H1 (cell line): ENCODE data around the gene HYAL1. TPM values are rescaled to one million over a fixed set of nuclear protein-coding genes. Genes with fewer than 3 reads are reported as not detected.

ENCODE experiments used
- CTCF ChIA-PET: fragments of 300-600 bp; sonication (Branson Sonifier 250); formaldehyde crosslinking; loops from one replicate; lab custom pipeline; 2021; ENCODE audit not compliant: partially characterized antibody; lab: Charles Lee
- POLR2A ChIA-PET: fragments of 300-600 bp; sonication (Branson Sonifier 250); formaldehyde crosslinking; loops from one replicate; lab custom pipeline; 2021; ENCODE audit warnings: inconsistent platforms; ENCODE audit not compliant: partially characterized antibody; lab: Charles Lee
- DNase-seq, 2 experiments: peaks; one replicate each; pipeline versions ENCODE4 v3.0.0 to v3.0.0-alpha.2; 2010 to 2022; ENCODE audit warnings: low spot score in 2 of 2, low read depth in 1 of 2, mixed read lengths in 1 of 2
- FAIRE-seq: peaks from 2 replicates; lab custom pipeline; 2011; peaks lifted over from hg19 to GRCh38; lab: Jason Lieb, UNC
- H2AFZ ChIP-seq: 2 replicates; pipeline ENCODE4 v1.8.1; 2012; ENCODE audit warnings: low read length, inconsistent platforms
- H2AK5ac ChIP-seq: 2 replicates; pipeline ENCODE4 v1.6.1; 2013; ENCODE audit warnings: low read depth, low read length
- H2BK120ac ChIP-seq: replicated peaks from 2 replicates; pipeline ENCODE3; 2013; ENCODE audit warnings: low read depth, low read length, inconsistent platforms
- H2BK12ac ChIP-seq: 2 replicates; pipeline ENCODE4 v1.6.1; 2013; ENCODE audit warnings: low read depth, low read length
- H2BK15ac ChIP-seq: 2 replicates; pipeline ENCODE4 v1.6.1; 2013; ENCODE audit warnings: low read length
- H2BK20ac ChIP-seq: 2 replicates; pipeline ENCODE4 v1.6.1; 2013; ENCODE audit warnings: low read length
- H2BK5ac ChIP-seq: 2 replicates; pipeline ENCODE4 v1.6.1; 2013; ENCODE audit warnings: low read depth, low read length
- H3K14ac ChIP-seq: 2 replicates; pipeline ENCODE4 v1.6.1; 2013; ENCODE audit warnings: inconsistent platforms; ENCODE audit not compliant: insufficient read length
- H3K18ac ChIP-seq: 2 replicates; pipeline ENCODE4 v1.6.1; 2013; ENCODE audit warnings: low read length; ENCODE audit errors: extremely low read depth
- H3K23ac ChIP-seq: 2 replicates; pipeline ENCODE4 v1.6.1; 2013; ENCODE audit warnings: inconsistent platforms; ENCODE audit not compliant: insufficient read length
- H3K23me2 ChIP-seq: 2 replicates; pipeline ENCODE4 v1.6.1; 2013; ENCODE audit warnings: low read depth, low read length
- H3K27ac ChIP-seq: 2 replicates; pipeline ENCODE4 v1.6.1; 2011; ENCODE audit warnings: low read depth, low read length, inconsistent platforms
- H3K27me3 ChIP-seq, 4 experiments: replicated peaks in 1 of 4; 1 replicate in 1 of 4; 2 replicates in 3 of 4; pipeline versions ENCODE4 v1.6.1 to v1.8.1; 2011 to 2013; ENCODE audit warnings: low read length in 3 of 4, mild to moderate bottlenecking in 3 of 4, inconsistent platforms in 2 of 4, mixed read lengths in 2 of 4, moderate library complexity in 1 of 4; ENCODE audit not compliant: control insufficient read depth in 3 of 4, insufficient read depth in 3 of 4; ENCODE audit errors: extremely low read depth in 1 of 4
- H3K36me3 ChIP-seq, 4 experiments: 2 replicates each; pipeline versions ENCODE4 v1.6.1 to v1.8.1; 2011 to 2013; ENCODE audit warnings: mild to moderate bottlenecking in 4 of 4, low read length in 3 of 4, moderate library complexity in 2 of 4, control low read depth in 1 of 4, inconsistent platforms in 1 of 4; ENCODE audit not compliant: insufficient read depth in 4 of 4, control insufficient read depth in 2 of 4
- H3K4ac ChIP-seq: replicated peaks from 2 replicates; pipeline ENCODE3; 2013; ENCODE audit warnings: low read length, low read depth, mixed read lengths, inconsistent platforms; ENCODE audit not compliant: insufficient read length
- H3K4me1 ChIP-seq, 4 experiments: replicated peaks in 1 of 4; 1 replicate in 1 of 4; 2 replicates in 3 of 4; pipeline versions ENCODE4 v1.6.1 to v1.8.1; 2011 to 2013; ENCODE audit warnings: low read length in 3 of 4, inconsistent platforms in 2 of 4, mixed read lengths in 1 of 4; ENCODE audit not compliant: insufficient read depth in 4 of 4, control insufficient read depth in 3 of 4
- H3K4me2 ChIP-seq, 2 experiments: 2 replicates each; pipeline versions ENCODE4 v1.6.1 to v1.8.1; 2011 to 2013; ENCODE audit warnings: low read depth in 2 of 2, low read length in 2 of 2, control low read depth in 1 of 2, inconsistent platforms in 1 of 2, mild to moderate bottlenecking in 1 of 2; ENCODE audit not compliant: insufficient read depth in 1 of 2
- H3K4me3 ChIP-seq, 4 experiments: fragments of 200-600, 300-600 bp in 1 of 4; sonication (generic), shearing (Covaris generic), sonication (Bioruptor Twin) in 1 of 4; 2 replicates each; pipeline versions ENCODE4 v1.5.1 to v1.8.1; 2011 to 2016; ENCODE audit warnings: low read length in 4 of 4, low read depth in 3 of 4, control low read depth in 2 of 4, inconsistent platforms in 2 of 4, mild to moderate bottlenecking in 2 of 4, mixed read lengths in 1 of 4, moderate library complexity in 1 of 4; ENCODE audit not compliant: insufficient read depth in 2 of 4; ENCODE audit errors: extremely low read depth in 1 of 4
- H3K56ac ChIP-seq: replicated peaks from 2 replicates; pipeline ENCODE3; 2013; ENCODE audit warnings: low read depth, mild to moderate bottlenecking, mixed read lengths, low read length, inconsistent platforms; ENCODE audit not compliant: insufficient read length
- H3K79me1 ChIP-seq: 2 replicates; pipeline ENCODE4 v1.6.1; 2013; ENCODE audit warnings: low read depth, low read length, control low read depth
- H3K79me2 ChIP-seq, 2 experiments: 2 replicates each; pipeline versions ENCODE4 v1.6.1 to v1.8.1; 2012 to 2013; ENCODE audit warnings: low read length in 2 of 2, mild to moderate bottlenecking in 2 of 2, inconsistent platforms in 1 of 2; ENCODE audit not compliant: insufficient read depth in 2 of 2, control insufficient read depth in 1 of 2
- H3K9ac ChIP-seq, 4 experiments: replicated peaks in 1 of 4; 1 replicate in 1 of 4; 2 replicates in 3 of 4; pipeline versions ENCODE4 v1.6.1 to v1.8.1; 2011 to 2013; ENCODE audit warnings: low read depth in 3 of 4, low read length in 3 of 4, control low read depth in 2 of 4, mild to moderate bottlenecking in 2 of 4, moderate library complexity in 2 of 4, inconsistent platforms in 1 of 4; ENCODE audit errors: extremely low read depth in 1 of 4
- H3K9me3 ChIP-seq, 2 experiments: 2 replicates each; pipeline versions ENCODE4 v1.6.1 to v1.8.1; 2012 to 2013; ENCODE audit warnings: mild to moderate bottlenecking in 2 of 2, moderate library complexity in 2 of 2, control low read depth in 1 of 2, inconsistent platforms in 1 of 2, low read depth in 1 of 2, low read length in 1 of 2, mixed read lengths in 1 of 2; ENCODE audit not compliant: insufficient read depth in 2 of 2
- H4K20me1 ChIP-seq, 2 experiments: replicated peaks in 1 of 2; 2 replicates each; pipeline versions ENCODE3 to v1.8.1; 2011 to 2013; ENCODE audit warnings: inconsistent platforms in 2 of 2, low read length in 2 of 2, mild to moderate bottlenecking in 1 of 2; ENCODE audit not compliant: insufficient read depth in 2 of 2, control insufficient read depth in 1 of 2
- H4K5ac ChIP-seq: 2 replicates; pipeline ENCODE4 v1.6.1; 2013; ENCODE audit warnings: low read length, low read depth, mixed read lengths, inconsistent platforms; ENCODE audit not compliant: insufficient read length
- H4K8ac ChIP-seq: 2 replicates; pipeline ENCODE4 v1.8.0; 2013; ENCODE audit warnings: mild to moderate bottlenecking, moderate library complexity, low read length, inconsistent platforms; ENCODE audit not compliant: insufficient read depth; ENCODE audit errors: extremely low read depth
- H4K91ac ChIP-seq: replicated peaks from 2 replicates; pipeline ENCODE3; 2013; ENCODE audit warnings: low read length, mixed read lengths, inconsistent platforms; ENCODE audit not compliant: insufficient read length
- BRCA1 ChIP-seq: IDR thresholded peaks from 2 replicates; pipeline ENCODE4 v1.6.1; 2012; ENCODE audit warnings: low read depth, low read length, improper control_type of control experiment
- EGR1 ChIP-seq: IDR thresholded peaks from 2 replicates; pipeline ENCODE4 v1.6.1; 2011; ENCODE audit warnings: low read depth, low read length, borderline replicate concordance
- KDM4A ChIP-seq: IDR thresholded peaks from one replicate; pipeline ENCODE4 v1.7.1; 2012; ENCODE audit warnings: low read depth, mild to moderate bottlenecking, moderate library complexity, low read length, inconsistent platforms; ENCODE audit not compliant: severe bottlenecking
- POU5F1 ChIP-seq: IDR thresholded peaks from 2 replicates; pipeline ENCODE4 v1.6.1; 2011; ENCODE audit warnings: low read depth, mild to moderate bottlenecking, low read length, moderate library complexity
- RBBP5 ChIP-seq: IDR thresholded peaks from 2 replicates; pipeline ENCODE4 v1.7.1; 2012; ENCODE audit warnings: low read depth, mild to moderate bottlenecking, inconsistent platforms, low read length, moderate library complexity, borderline replicate concordance
- RFX5 ChIP-seq: IDR thresholded peaks from 2 replicates; pipeline ENCODE4 v1.6.1; 2011; ENCODE audit warnings: low read depth, low read length, improper control_type of control experiment, borderline replicate concordance
- SAP30 ChIP-seq: fragments of 300-600 bp; sonication (generic); IDR thresholded peaks from 2 replicates; pipeline ENCODE4 v1.7.1; 2012; ENCODE audit warnings: low read length, moderate library complexity, mild to moderate bottlenecking, inconsistent platforms; ENCODE audit not compliant: insufficient read depth, insufficient replicate concordance
- SP1 ChIP-seq: IDR thresholded peaks from 2 replicates; pipeline ENCODE4 v1.6.1; 2011; ENCODE audit warnings: low read depth, low read length
- SRF ChIP-seq: IDR thresholded peaks from 2 replicates; pipeline ENCODE4 v1.6.1; 2011; ENCODE audit warnings: mild to moderate bottlenecking, low read depth, low read length, moderate library complexity
- ZNF274 ChIP-seq: IDR thresholded peaks from 2 replicates; pipeline ENCODE4 v1.7.0; 2012; ENCODE audit warnings: low read length, borderline replicate concordance; ENCODE audit errors: extremely low read depth
- WGBS, 2 experiments: shearing (Covaris generic) in 1 of 2; methylation state at CpG; one replicate each; pipeline versions ENCODE4 v1.1.6 to v1.1.7; 2013 to 2015; ENCODE audit warnings: low lambda C conversion rate in 2 of 2, mixed read lengths in 2 of 2, inconsistent platforms in 1 of 2, low coverage in 1 of 2, missing lambda C conversion rate in 1 of 2; ENCODE audit not compliant: insufficient replicate concordance in 2 of 2, insufficient coverage in 1 of 2, insufficient read length in 1 of 2; ENCODE audit errors: extremely low coverage in 1 of 2, missing lambda C conversion rate in 1 of 2; 5-methylcytosine and 5-hydroxymethylcytosine counted together
- polyA plus RNA-seq, 7 experiments: library from polyadenylated mRNA; depleted of rRNA in 3 of 7; stranded (reverse) in 5 of 7; unstranded in 2 of 7; fragments of >200 nt in 5 of 7; fragments of 200-250 nt in 2 of 7; gene quantifications; 1 replicate in 5 of 7; 2 replicates in 1 of 7; 4 replicates in 1 of 7; pipeline versions ENCODE4 v1.2.1 to v1.2.3, GENCODE V29; 2011 to 2013; ENCODE audit warnings: missing spikeins in 2 of 7, mixed read lengths in 2 of 7
- total RNA-seq: library from RNA; stranded (reverse); fragmentation: NEBNext Ultra II Directional; extraction: Animal tissue kit (Norgen Biotek cat#: 25700); gene quantifications from 2 replicates; pipeline ENCODE4 v1.2.1, GENCODE V29; 2021
- TF ChIP-seq, protein P1 (sequence below): IDR thresholded peaks from 2 replicates; pipeline ENCODE4 v1.6.1; 2012; ENCODE audit warnings: inconsistent platforms

Gene HYAL1
- total and polyA plus RNA-seq, 2 of the 8 experiments (the other 6 are each of a cell fraction or from before 2014, with no cell fraction given) = 2.0 to 5.4 TPM

DNA sequence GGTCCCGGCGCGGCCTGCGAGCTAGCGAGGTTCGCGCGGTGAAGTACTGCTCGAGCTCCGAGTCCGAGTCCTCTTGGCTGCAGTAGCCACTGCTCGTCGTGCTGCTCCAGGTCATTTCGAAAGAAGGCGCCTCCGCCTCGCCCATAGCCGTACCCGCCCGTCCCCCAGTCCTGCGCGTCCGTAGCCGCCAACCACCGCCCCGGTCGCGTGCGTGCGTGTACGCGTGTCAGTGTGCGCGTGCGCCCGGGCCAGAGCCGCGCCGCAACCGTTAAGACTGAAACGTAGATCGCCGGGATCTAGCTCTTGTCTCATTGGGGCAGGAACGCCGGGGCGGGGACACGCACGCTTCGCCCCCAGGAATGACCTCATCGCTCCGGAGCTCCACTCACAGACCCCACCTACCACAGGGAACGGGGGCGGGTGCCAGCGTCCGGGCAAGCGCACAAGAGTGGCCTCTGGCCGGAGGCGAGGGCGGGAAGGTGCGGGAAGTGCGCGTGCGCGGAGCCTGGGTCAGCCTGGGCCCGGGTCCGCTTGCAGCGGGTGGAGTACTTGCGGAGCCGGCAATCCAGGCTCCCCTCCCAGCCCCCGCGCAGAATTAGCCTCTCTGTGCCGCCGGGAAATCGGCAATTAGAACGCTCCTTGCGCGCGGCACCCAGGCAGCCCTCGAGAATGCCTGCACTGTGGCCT is 33.9 kb upstream of the HYAL1 start:
- peak overlapping the region; percentile 61 for H3K18ac ChIP-seq
- H2BK20ac ChIP-seq = no peak overlapping the region
- H4K20me1 ChIP-seq = peaks cover 0 to 10% of the 10 kb centered on the region in 2 experiments
- H3K23me2 ChIP-seq = peaks cover 18% of the 10 kb centered on the region
- peak overlapping the region; percentile 68 to 88 (median 82) for H3K9ac ChIP-seq
- peak overlapping the region; percentile 72 to 96 (median 88) for H3K4me3 ChIP-seq
- peak overlapping the region; percentile 93 for H4K91ac ChIP-seq
- H3K4me1 ChIP-seq = peaks cover 0 to 15% (median 14%) of the 10 kb centered on the region in 4 experiments; a peak in 5 of 7 replicates
- peak overlapping the region; percentile 29 for H3K4ac ChIP-seq
- no peak overlapping the region for H2BK120ac ChIP-seq
- H2BK15ac ChIP-seq = no peak overlapping the region
- H3K27ac ChIP-seq = peak overlapping the region; percentile 72; the same call in 1 of the 2 replicates
- H4K5ac ChIP-seq = peak overlapping the region; percentile 89
- H2BK5ac ChIP-seq = peak overlapping the region; percentile 86; the same call in 1 of the 2 replicates
- peak overlapping the region; percentile 46; the same call in 1 of the 2 replicates for H2BK12ac ChIP-seq
- H3K56ac ChIP-seq = peak overlapping the region; percentile 79
- 1% methylated on average over 76 of the region's 79 CpGs; no CpG with 5 or more reads in 1 of the 2 experiments for WGBS, 2 experiments
- ChIA-PET CTCF (interaction anchor here (0.7 to 7.7 kb wide), 17 partner anchors 9 to 1052 kb away, joined by 3 to 60 read pairs (median 4); partner anchors contain the start of genes CISH, HYAL1, HYAL2 and HYAL3), POLR2A (interaction anchor here (0.7 to 4.4 kb wide), 23 partner anchors 8 to 233 kb away, joined by 3 to 40 read pairs (median 5); partner anchors contain the start of genes CYB561D2, HEMK1, HYAL2 and HYAL3)
- no peak overlapping the region for H2AK5ac ChIP-seq
- peaks cover 20 to 44% (median 37%) of the 10 kb centered on the region in 4 experiments for H3K27me3 ChIP-seq
- peak overlapping the region; percentile 93 for H4K8ac ChIP-seq
- DNase-seq (peak; percentile 96 to 99), FAIRE-seq (no peak)
- H3K9me3 ChIP-seq = no peaks in the 10 kb centered on the region
- H3K79me1 ChIP-seq = peaks cover 6% of the 10 kb centered on the region; the same call in 1 of the 2 replicates
- H3K79me2 ChIP-seq = peaks cover 0 to 28% of the 10 kb centered on the region in 2 experiments; a peak in 2 of 4 replicates
- peak overlapping the region; percentile 95 to 98 for H3K4me2 ChIP-seq
- no peak overlapping the region for H3K23ac ChIP-seq
- H3K14ac ChIP-seq = no peak overlapping the region
- H3K36me3 ChIP-seq = peaks cover 0 to 2% (median 0%) of the 10 kb centered on the region in 4 experiments; a peak in 2 of 8 replicates
- 0 out of 2 replicates have a peak overlapping the region, but pooled peaks have one; percentile 2 for H2AFZ ChIP-seq
- TF ChIP-seq EGR1 (peak; percentile 75; the same call in 1 of the 2 replicates), SAP30 (no peak), POU5F1 (no peak), KDM4A (peak; percentile 87), ZNF274 (no peak), SRF (no peak), SP1 (no peak), BRCA1 (no peak), RBBP5 (peak; percentile 76; the same call in 1 of the 2 replicates), RFX5 (no peak)
- TF ChIP-seq, protein P1, sequence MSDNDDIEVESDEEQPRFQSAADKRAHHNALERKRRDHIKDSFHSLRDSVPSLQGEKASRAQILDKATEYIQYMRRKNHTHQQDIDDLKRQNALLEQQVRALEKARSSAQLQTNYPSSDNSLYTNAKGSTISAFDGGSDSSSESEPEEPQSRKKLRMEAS = peak; percentile 77
